IMR-90 (cell line): ENCODE measurements around the gene TMEM63C. TPM values are rescaled to one million over a fixed set of nuclear protein-coding genes. Genes with fewer than 3 reads are reported as not detected.

Experiments used
- ATAC-seq: fragments of 200-7000 bp; cut with Tn5 transposase; 2 replicates; pipeline ENCODE4 v1.9.1; 2020; ENCODE audit warnings: low read depth, mild to moderate bottlenecking, moderate library complexity
- BruUV-seq: library from RNA; stranded (reverse); fragments of 400-500 nt; replicated peaks from 2 replicates; lab custom pipeline; 2021; lab: Mats Ljungman, UMichigan
- CTCF ChIA-PET: fragments of 300-600 bp; formaldehyde crosslinking; extraction: SDS; loops from one replicate; lab custom pipeline; 2021; ENCODE audit warnings: antibody characterized with exemption; lab: Yijun Ruan, JAX
- POLR2A ChIA-PET: fragments of 300-600 bp; sonication (Branson Sonifier 250); formaldehyde crosslinking; loops from one replicate; lab custom pipeline; 2022; ENCODE audit warnings: antibody characterized with exemption; ENCODE audit not compliant: unreplicated experiment; lab: Charles Lee
- DNase-seq: peaks from one replicate; pipeline ENCODE4 v3.0.0; 2013
- H2AFZ ChIP-seq: replicated peaks from 2 replicates; pipeline ENCODE3; 2013; ENCODE audit warnings: low read length, mild to moderate bottlenecking; ENCODE audit not compliant: poor library complexity
- H2AK5ac ChIP-seq: 2 replicates; pipeline ENCODE4 v1.6.1; 2013; ENCODE audit warnings: low read depth, low read length, inconsistent platforms
- H2AK9ac ChIP-seq: replicated peaks from 2 replicates; pipeline ENCODE3; 2013; ENCODE audit warnings: mild to moderate bottlenecking, low read depth, low read length, moderate library complexity; ENCODE audit not compliant: poor library complexity
- H2BK120ac ChIP-seq: 2 replicates; pipeline ENCODE4 v1.6.1; 2013; ENCODE audit warnings: low read depth, low read length, inconsistent platforms
- H2BK15ac ChIP-seq: 3 replicates; pipeline ENCODE4 v1.6.1; 2013; ENCODE audit warnings: low read depth, low read length, inconsistent platforms
- H2BK20ac ChIP-seq: 2 replicates; pipeline ENCODE4 v1.6.1; 2013; ENCODE audit warnings: low read depth, mild to moderate bottlenecking, inconsistent platforms, low read length, moderate library complexity
- H2BK5ac ChIP-seq: 2 replicates; pipeline ENCODE4 v1.6.1; 2013; ENCODE audit warnings: mild to moderate bottlenecking, low read depth, low read length, inconsistent platforms; ENCODE audit not compliant: poor library complexity, severe bottlenecking
- H3K14ac ChIP-seq: replicated peaks from 2 replicates; pipeline ENCODE4 v1.6.1; 2013; ENCODE audit warnings: low read depth, low read length, inconsistent platforms
- H3K18ac ChIP-seq: 2 replicates; pipeline ENCODE4 v1.6.1; 2013; ENCODE audit warnings: low read depth, low read length, control low read depth
- H3K23ac ChIP-seq: 2 replicates; pipeline ENCODE4 v1.6.1; 2013; ENCODE audit warnings: low read depth, low read length, inconsistent platforms
- H3K27ac ChIP-seq: 2 replicates; pipeline ENCODE4 v1.5.1; 2013; ENCODE audit warnings: mild to moderate bottlenecking, control low read depth, low read length; ENCODE audit not compliant: insufficient read depth
- H3K27me3 ChIP-seq: 2 replicates; pipeline ENCODE4 v1.6.1; 2013; ENCODE audit warnings: low read length; ENCODE audit not compliant: control insufficient read depth, insufficient read depth
- H3K36me3 ChIP-seq: 2 replicates; pipeline ENCODE4 v1.6.1; 2013; ENCODE audit warnings: low read length, mixed read lengths; ENCODE audit not compliant: control insufficient read depth, insufficient read depth
- H3K4ac ChIP-seq: 2 replicates; pipeline ENCODE4 v1.6.1; 2013; ENCODE audit warnings: low read depth, low read length, inconsistent platforms
- H3K4me1 ChIP-seq: 2 replicates; pipeline ENCODE4 v1.6.1; 2013; ENCODE audit warnings: low read length, mixed read lengths; ENCODE audit not compliant: control insufficient read depth, insufficient read depth
- H3K4me2 ChIP-seq: 2 replicates; pipeline ENCODE4 v1.6.1; 2013; ENCODE audit warnings: low read depth, mild to moderate bottlenecking, control low read depth, low read length, moderate library complexity
- H3K4me3 ChIP-seq: 2 replicates; pipeline ENCODE4 v1.5.1; 2013; ENCODE audit warnings: low read depth, mild to moderate bottlenecking, control low read depth, low read length, moderate library complexity; ENCODE audit not compliant: insufficient read depth
- H3K56ac ChIP-seq: 2 replicates; pipeline ENCODE4 v1.6.1; 2013; ENCODE audit warnings: low read length, inconsistent platforms; ENCODE audit not compliant: insufficient read depth; ENCODE audit errors: extremely low read depth
- H3K79me1 ChIP-seq, 2 experiments: 2 replicates each; pipeline ENCODE4 v1.6.1; 2013; ENCODE audit warnings: low read length in 2 of 2, inconsistent platforms in 1 of 2, low read depth in 1 of 2
- H3K9ac ChIP-seq: 2 replicates; pipeline ENCODE4 v1.6.1; 2013; ENCODE audit warnings: low read depth, low read length, control low read depth
- H3K9me1 ChIP-seq: 2 replicates; pipeline ENCODE4 v1.6.1; 2013; ENCODE audit warnings: low read length, inconsistent platforms; ENCODE audit not compliant: insufficient read depth
- H3K9me3 ChIP-seq: 2 replicates; pipeline ENCODE4 v1.6.1; 2013; ENCODE audit warnings: low read length; ENCODE audit not compliant: control insufficient read depth, insufficient read depth
- H4K20me1 ChIP-seq: 2 replicates; pipeline ENCODE4 v1.6.1; 2013; ENCODE audit warnings: low read length, inconsistent platforms; ENCODE audit not compliant: insufficient read depth
- H4K5ac ChIP-seq: 2 replicates; pipeline ENCODE4 v1.6.1; 2013; ENCODE audit warnings: mild to moderate bottlenecking, low read depth, low read length, control low read depth
- H4K8ac ChIP-seq, 2 experiments: 2 replicates each; pipeline ENCODE4 v1.6.1; 2013; ENCODE audit warnings: low read depth in 2 of 2, low read length in 2 of 2, control low read depth in 1 of 2, inconsistent platforms in 1 of 2
- H4K91ac ChIP-seq: 2 replicates; pipeline ENCODE4 v1.6.1; 2013; ENCODE audit warnings: low read depth, low read length, inconsistent platforms; ENCODE audit not compliant: insufficient read depth
- BHLHE40 ChIP-seq: fragments of 150-350 bp; IDR thresholded peaks from 2 replicates; pipeline ENCODE4 v1.6.1; 2016; ENCODE audit warnings: mild to moderate bottlenecking, low read depth, low read length
- CEBPB ChIP-seq: IDR thresholded peaks from 2 replicates; pipeline ENCODE4 v1.6.1; 2012; ENCODE audit warnings: low read depth, low read length, improper control_type of control experiment
- FOS ChIP-seq: fragments of 150-350 bp; IDR thresholded peaks from 2 replicates; pipeline ENCODE4 v1.6.1; 2016; ENCODE audit warnings: low read depth, low read length
- MAFK ChIP-seq: IDR thresholded peaks from 2 replicates; pipeline ENCODE4 v1.6.1; 2012; ENCODE audit warnings: low read depth, low read length, improper control_type of control experiment
- MAZ ChIP-seq: IDR thresholded peaks from 2 replicates; pipeline ENCODE4 v1.6.1; 2012; ENCODE audit warnings: low read depth, mild to moderate bottlenecking, low read length, improper control_type of control experiment, moderate library complexity, borderline replicate concordance
- MXI1 ChIP-seq: IDR thresholded peaks from 2 replicates; pipeline ENCODE4 v1.6.1; 2012; ENCODE audit warnings: low read depth, mild to moderate bottlenecking, low read length, moderate library complexity, borderline replicate concordance
- NFE2L2 ChIP-seq: fragments of 150-350 bp; IDR thresholded peaks from 2 replicates; pipeline ENCODE4 v1.6.1; 2016; ENCODE audit warnings: low read depth, mild to moderate bottlenecking, low read length
- RAD21 ChIP-seq: IDR thresholded peaks from 2 replicates; pipeline ENCODE4 v1.6.1; 2012; ENCODE audit warnings: low read length, improper control_type of control experiment
- RCOR1 ChIP-seq: IDR thresholded peaks from 2 replicates; pipeline ENCODE4 v1.6.1; 2012; ENCODE audit warnings: mild to moderate bottlenecking, low read length, improper control_type of control experiment; ENCODE audit not compliant: insufficient replicate concordance
- RFX5 ChIP-seq: IDR thresholded peaks from 2 replicates; pipeline ENCODE4 v1.8.0; 2012; ENCODE audit warnings: low read depth, mild to moderate bottlenecking, low read length, moderate library complexity
- SMC3 ChIP-seq: fragments of 150-350 bp; IDR thresholded peaks from 2 replicates; pipeline ENCODE4 v1.6.1; 2016; ENCODE audit warnings: low read depth, mild to moderate bottlenecking, antibody characterized with exemption, low read length, moderate library complexity
- WGBS, 2 experiments: methylation state at CpG; one replicate each; pipeline versions ENCODE4 v1.1.5 to v1.1.7; 2013; ENCODE audit warnings: missing lambda C conversion rate in 2 of 2; ENCODE audit not compliant: insufficient read length in 1 of 2; ENCODE audit errors: extremely low coverage in 2 of 2; 5-methylcytosine and 5-hydroxymethylcytosine counted together
- dilution Hi-C: fragments of 300-500 bp; cut with HindIII; formaldehyde crosslinking; loops from one replicate; pipeline ENCODE4 v1.14.3; 2018; ENCODE audit warnings: low sequenced_read_pairs; ENCODE audit not compliant: unreplicated experiment
- in situ Hi-C: fragments of 300-500 bp; cut with MboI; formaldehyde crosslinking; loops from 3 replicates; pipeline ENCODE4 v1.14.3; 2019; ENCODE audit warnings: low sequenced_read_pairs, inconsistent platforms, mixed read lengths
- intact Hi-C: fragments of 100-400 bp; cut with micrococcal nuclease; formaldehyde crosslinking; loops from 2 replicates; pipeline ENCODE4 v1.10.0; 2022
- polyA plus RNA-seq, 3 experiments: library from polyadenylated mRNA; depleted of rRNA; stranded (reverse); fragments of >200 nt; gene quantifications; 2 replicates each; pipeline ENCODE4 v1.2.3, GENCODE V29; 2012; ENCODE audit warnings: low replicate concordance in 1 of 3
- total RNA-seq: library from RNA; depleted of rRNA; stranded (reverse); fragments of >200 nt; gene quantifications from 2 replicates; pipeline ENCODE4 v1.2.3, GENCODE V29; 2012
- TF ChIP-seq, protein P1 (sequence below): conservative IDR thresholded peaks from 2 replicates; pipeline ENCODE4 v1.5.1; 2012; ENCODE audit warnings: mild to moderate bottlenecking, low read depth, low read length, improper control_type of control experiment
- TF ChIP-seq, protein P2 (sequence below): fragments of 150-350 bp; IDR thresholded peaks from 2 replicates; pipeline ENCODE4 v1.6.1; 2016; ENCODE audit warnings: low read depth, mild to moderate bottlenecking, low read length, moderate library complexity, borderline replicate concordance

TMEM63C gene
- total and polyA plus RNA-seq, 2 of the 4 experiments (the other 2 are of a cell fraction): under 0.01 TPM; not detected in 1

DNA sequence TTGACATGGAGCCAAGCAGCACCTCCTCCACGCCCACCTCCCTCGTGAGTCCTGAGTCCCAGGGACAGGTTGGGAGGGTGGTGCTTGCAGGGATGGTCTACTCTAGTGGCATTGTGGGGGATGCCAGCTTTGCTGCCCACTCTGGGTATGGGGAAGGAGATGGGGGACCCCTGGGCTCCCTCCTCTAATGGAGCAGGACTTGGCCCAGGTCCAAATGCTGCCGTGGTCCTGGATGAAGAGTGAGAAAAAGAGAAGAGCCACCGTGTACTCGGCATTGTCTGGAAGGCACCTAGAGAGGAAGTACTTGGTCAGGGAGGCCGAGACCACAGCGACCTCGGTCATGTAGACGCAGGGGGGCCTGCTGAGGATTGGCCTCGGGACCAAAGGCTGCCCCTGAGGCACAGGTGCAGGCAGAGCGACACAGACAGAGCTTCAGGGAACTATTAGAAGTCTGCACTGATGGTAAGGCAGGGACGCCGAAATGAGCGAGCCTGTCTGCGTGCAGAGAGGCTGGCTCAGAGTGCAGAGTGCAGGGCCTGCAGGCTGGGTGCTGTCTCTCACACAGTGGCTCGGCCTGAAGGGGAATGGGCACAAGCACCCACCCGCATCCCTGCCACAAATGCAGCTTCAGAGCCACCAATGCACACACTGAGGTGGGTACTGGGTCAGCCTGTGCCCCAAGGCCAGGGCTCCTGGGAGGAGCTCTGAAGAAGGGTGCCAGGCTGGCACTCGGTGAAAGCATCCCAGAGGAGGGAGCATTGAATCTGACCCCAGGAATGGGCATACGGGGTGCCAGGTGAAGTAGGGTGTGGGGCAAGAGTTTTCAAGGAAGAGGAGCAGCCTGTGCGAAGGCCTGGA is 72.0 kb downstream of the TMEM63C start (continued):
- no peak for TF ChIP-seq BHLHE40

DNA sequence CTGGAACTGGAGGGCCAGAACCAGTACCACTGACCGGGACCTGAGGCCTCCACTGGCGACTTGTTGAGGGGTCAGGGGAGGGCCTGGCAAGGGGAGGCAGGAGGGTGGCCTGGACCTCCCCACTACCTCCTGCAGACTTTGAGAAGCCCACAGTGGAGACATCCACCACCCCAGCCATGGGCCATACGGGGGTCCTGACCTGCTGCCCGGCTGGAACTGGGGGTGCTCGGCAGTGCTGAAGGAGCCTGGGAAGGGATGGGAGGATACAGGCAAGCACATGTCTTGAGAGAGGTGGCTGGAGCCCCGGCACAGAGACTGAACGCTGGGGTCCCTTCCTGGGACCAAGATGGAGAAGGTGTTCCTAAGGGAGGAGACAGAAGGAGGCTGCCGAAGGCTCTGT is 75.1 kb downstream of the TMEM63C start:
- Histone ChIP-seq H3K18ac (no peak overlapping the region), H2BK120ac (no peak overlapping the region), H3K56ac (no peak overlapping the region), H3K36me3 (no peaks in the 10 kb centered on the region), H3K79me1 (no peaks in the 10 kb centered on the region), H2BK20ac (no peak overlapping the region), H4K20me1 (no peaks in the 10 kb centered on the region), H2BK15ac (no peak overlapping the region), H3K27ac (no peak overlapping the region), H3K14ac (no peak overlapping the region), H2AFZ (no peak overlapping the region), H3K9me3 (no peaks in the 10 kb centered on the region), H2BK5ac (no peak overlapping the region), H3K4me3 (no peak overlapping the region), H4K5ac (no peak overlapping the region), H2AK5ac (no peak overlapping the region), H3K4ac (no peak overlapping the region), H3K4me2 (no peak overlapping the region), H3K27me3 (peaks cover 23% of the 10 kb centered on the region), H3K23ac (no peak overlapping the region), H2AK9ac (no peak overlapping the region), H4K91ac (no peak overlapping the region), H3K9ac (no peak overlapping the region), H3K9me1 (no peaks in the 10 kb centered on the region), H3K4me1 (no peaks in the 10 kb centered on the region), H4K8ac (no peak overlapping the region)
- BruUV-seq: no TSS peak
- DNase-seq (no peak), ATAC-seq (no peak)
- in situ Hi-C loops (no loop called here), dilution Hi-C loops (no loop called here), intact Hi-C loops (no loop called here)
- no CpG with 5 or more reads among the region's 8 CpGs for WGBS, 2 experiments
- ChIA-PET CTCF (no interaction called here), POLR2A (no interaction called here)
- TF ChIP-seq, protein P1, sequence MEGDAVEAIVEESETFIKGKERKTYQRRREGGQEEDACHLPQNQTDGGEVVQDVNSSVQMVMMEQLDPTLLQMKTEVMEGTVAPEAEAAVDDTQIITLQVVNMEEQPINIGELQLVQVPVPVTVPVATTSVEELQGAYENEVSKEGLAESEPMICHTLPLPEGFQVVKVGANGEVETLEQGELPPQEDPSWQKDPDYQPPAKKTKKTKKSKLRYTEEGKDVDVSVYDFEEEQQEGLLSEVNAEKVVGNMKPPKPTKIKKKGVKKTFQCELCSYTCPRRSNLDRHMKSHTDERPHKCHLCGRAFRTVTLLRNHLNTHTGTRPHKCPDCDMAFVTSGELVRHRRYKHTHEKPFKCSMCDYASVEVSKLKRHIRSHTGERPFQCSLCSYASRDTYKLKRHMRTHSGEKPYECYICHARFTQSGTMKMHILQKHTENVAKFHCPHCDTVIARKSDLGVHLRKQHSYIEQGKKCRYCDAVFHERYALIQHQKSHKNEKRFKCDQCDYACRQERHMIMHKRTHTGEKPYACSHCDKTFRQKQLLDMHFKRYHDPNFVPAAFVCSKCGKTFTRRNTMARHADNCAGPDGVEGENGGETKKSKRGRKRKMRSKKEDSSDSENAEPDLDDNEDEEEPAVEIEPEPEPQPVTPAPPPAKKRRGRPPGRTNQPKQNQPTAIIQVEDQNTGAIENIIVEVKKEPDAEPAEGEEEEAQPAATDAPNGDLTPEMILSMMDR: no peak
- TF ChIP-seq, protein P2, sequence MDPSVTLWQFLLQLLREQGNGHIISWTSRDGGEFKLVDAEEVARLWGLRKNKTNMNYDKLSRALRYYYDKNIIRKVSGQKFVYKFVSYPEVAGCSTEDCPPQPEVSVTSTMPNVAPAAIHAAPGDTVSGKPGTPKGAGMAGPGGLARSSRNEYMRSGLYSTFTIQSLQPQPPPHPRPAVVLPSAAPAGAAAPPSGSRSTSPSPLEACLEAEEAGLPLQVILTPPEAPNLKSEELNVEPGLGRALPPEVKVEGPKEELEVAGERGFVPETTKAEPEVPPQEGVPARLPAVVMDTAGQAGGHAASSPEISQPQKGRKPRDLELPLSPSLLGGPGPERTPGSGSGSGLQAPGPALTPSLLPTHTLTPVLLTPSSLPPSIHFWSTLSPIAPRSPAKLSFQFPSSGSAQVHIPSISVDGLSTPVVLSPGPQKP: no peak
- TF ChIP-seq FOS: no peak
- TF ChIP-seq NFE2L2: no peak
- no peak for TF ChIP-seq SMC3
- no peak for TF ChIP-seq MAZ
- TF ChIP-seq MAFK: no peak
- TF ChIP-seq CEBPB: no peak
- no peak for TF ChIP-seq RAD21
- no peak for TF ChIP-seq MXI1
- no peak for TF ChIP-seq RCOR1
- TF ChIP-seq BHLHE40: no peak
- no peak for TF ChIP-seq RFX5
